Gastroesophageal sphincter (tissue), 3 donors: Measurements from ENCODE around the gene TENM3.

ENCODE experiments used
- POLR2A ChIP-seq, 2 donors: fragments of 450-650 bp; IDR thresholded peaks; one replicate each; pipeline ENCODE4 v1.6.1; 2017; ENCODE audit warnings: antibody characterized with exemption in 2 of 2, mild to moderate bottlenecking in 2 of 2, moderate library complexity in 1 of 2
- TF ChIP-seq, protein P1 (sequence below), 4 experiments: fragments of 200-600 bp in 2 of 4; fragments of 450-650 bp in 2 of 4; sonication (generic) in 1 of 4; IDR thresholded peaks; one replicate each; pipeline ENCODE4 v1.5.1; 2017 to 2019; ENCODE audit warnings: antibody characterized with exemption in 4 of 4, mild to moderate bottlenecking in 2 of 4, moderate library complexity in 2 of 4

DNA sequence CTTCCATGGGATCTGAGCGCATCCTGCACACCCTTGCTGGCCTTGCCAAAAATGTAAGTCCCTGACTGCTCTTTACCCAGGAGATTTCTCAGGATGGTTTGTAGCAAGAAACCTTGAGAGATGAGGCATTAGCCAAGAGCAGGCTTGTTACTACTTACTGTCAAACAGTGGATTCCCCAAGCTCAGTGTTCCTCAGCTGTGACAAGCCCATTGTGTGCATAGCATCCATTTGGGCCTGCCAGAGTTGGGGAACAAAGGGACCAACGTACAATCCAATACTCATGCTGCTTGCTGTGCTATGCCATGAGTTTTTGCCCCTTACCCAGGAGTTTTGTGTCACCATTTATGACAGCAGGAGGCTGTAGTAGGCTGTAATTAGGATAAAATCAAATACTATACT, 267.6 kb downstream of the TENM3 start:
- TF ChIP-seq, protein P1, sequence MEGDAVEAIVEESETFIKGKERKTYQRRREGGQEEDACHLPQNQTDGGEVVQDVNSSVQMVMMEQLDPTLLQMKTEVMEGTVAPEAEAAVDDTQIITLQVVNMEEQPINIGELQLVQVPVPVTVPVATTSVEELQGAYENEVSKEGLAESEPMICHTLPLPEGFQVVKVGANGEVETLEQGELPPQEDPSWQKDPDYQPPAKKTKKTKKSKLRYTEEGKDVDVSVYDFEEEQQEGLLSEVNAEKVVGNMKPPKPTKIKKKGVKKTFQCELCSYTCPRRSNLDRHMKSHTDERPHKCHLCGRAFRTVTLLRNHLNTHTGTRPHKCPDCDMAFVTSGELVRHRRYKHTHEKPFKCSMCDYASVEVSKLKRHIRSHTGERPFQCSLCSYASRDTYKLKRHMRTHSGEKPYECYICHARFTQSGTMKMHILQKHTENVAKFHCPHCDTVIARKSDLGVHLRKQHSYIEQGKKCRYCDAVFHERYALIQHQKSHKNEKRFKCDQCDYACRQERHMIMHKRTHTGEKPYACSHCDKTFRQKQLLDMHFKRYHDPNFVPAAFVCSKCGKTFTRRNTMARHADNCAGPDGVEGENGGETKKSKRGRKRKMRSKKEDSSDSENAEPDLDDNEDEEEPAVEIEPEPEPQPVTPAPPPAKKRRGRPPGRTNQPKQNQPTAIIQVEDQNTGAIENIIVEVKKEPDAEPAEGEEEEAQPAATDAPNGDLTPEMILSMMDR (IDR thresholded peaks at IDR 0.05), result no peak
- TF ChIP-seq POLR2A (IDR thresholded peaks at IDR 0.05), result no peak
